Measurements from ENCODE around the gene SH3BGRL2.

- no peak for TF ChIP-seq CTCF (IDR thresholded peaks at IDR 0.05; ENCODE audit: low read length)
- TF ChIP-seq EZH2phosphoT487 (IDR thresholded peaks at IDR 0.05; ENCODE audit: low read length): no peak
Observed at GRCh38 chr6:79656134-79656533, 25.0 kb downstream of the SH3BGRL2 start.

Measured in MM.1S (cell line).